H1 (cell line): ENCODE data around the gene ETV4. TPM values are rescaled to one million over a fixed set of nuclear protein-coding genes. Genes with fewer than 3 reads are reported as not detected.
A peak's percentile ranks its signal among the peaks of the same experiment; 100 is the strongest.

Experiments
- CTCF ChIA-PET: fragments of 300-600 bp; sonication (Branson Sonifier 250); formaldehyde crosslinking; loops from one replicate; lab custom pipeline; 2021; ENCODE audit not compliant: partially characterized antibody; lab: Charles Lee
- POLR2A ChIA-PET: fragments of 300-600 bp; sonication (Branson Sonifier 250); formaldehyde crosslinking; loops from one replicate; lab custom pipeline; 2021; ENCODE audit warnings: inconsistent platforms; ENCODE audit not compliant: partially characterized antibody; lab: Charles Lee
- DNase-seq, 2 experiments: peaks; one replicate each; pipeline versions ENCODE4 v3.0.0 to v3.0.0-alpha.2; 2010 to 2022; ENCODE audit warnings: low spot score in 2 of 2, low read depth in 1 of 2, mixed read lengths in 1 of 2
- FAIRE-seq: peaks from 2 replicates; lab custom pipeline; 2011; peaks lifted over from hg19 to GRCh38; lab: Jason Lieb, UNC
- H2AFZ ChIP-seq: 2 replicates; pipeline ENCODE4 v1.8.1; 2012; ENCODE audit warnings: low read length, inconsistent platforms
- H2AK5ac ChIP-seq: 2 replicates; pipeline ENCODE4 v1.6.1; 2013; ENCODE audit warnings: low read depth, low read length
- H2BK120ac ChIP-seq: replicated peaks from 2 replicates; pipeline ENCODE3; 2013; ENCODE audit warnings: low read depth, low read length, inconsistent platforms
- H2BK12ac ChIP-seq: 2 replicates; pipeline ENCODE4 v1.6.1; 2013; ENCODE audit warnings: low read depth, low read length
- H2BK15ac ChIP-seq: 2 replicates; pipeline ENCODE4 v1.6.1; 2013; ENCODE audit warnings: low read length
- H2BK20ac ChIP-seq: 2 replicates; pipeline ENCODE4 v1.6.1; 2013; ENCODE audit warnings: low read length
- H2BK5ac ChIP-seq: 2 replicates; pipeline ENCODE4 v1.6.1; 2013; ENCODE audit warnings: low read depth, low read length
- H3K14ac ChIP-seq: 2 replicates; pipeline ENCODE4 v1.6.1; 2013; ENCODE audit warnings: inconsistent platforms; ENCODE audit not compliant: insufficient read length
- H3K18ac ChIP-seq: 2 replicates; pipeline ENCODE4 v1.6.1; 2013; ENCODE audit warnings: low read length; ENCODE audit errors: extremely low read depth
- H3K23ac ChIP-seq: 2 replicates; pipeline ENCODE4 v1.6.1; 2013; ENCODE audit warnings: inconsistent platforms; ENCODE audit not compliant: insufficient read length
- H3K23me2 ChIP-seq: 2 replicates; pipeline ENCODE4 v1.6.1; 2013; ENCODE audit warnings: low read depth, low read length
- H3K27ac ChIP-seq: 2 replicates; pipeline ENCODE4 v1.6.1; 2011; ENCODE audit warnings: low read depth, low read length, inconsistent platforms
- H3K27me3 ChIP-seq, 4 experiments: replicated peaks in 1 of 4; 1 replicate in 1 of 4; 2 replicates in 3 of 4; pipeline versions ENCODE4 v1.6.1 to v1.8.1; 2011 to 2013; ENCODE audit warnings: low read length in 3 of 4, mild to moderate bottlenecking in 3 of 4, inconsistent platforms in 2 of 4, mixed read lengths in 2 of 4, moderate library complexity in 1 of 4; ENCODE audit not compliant: control insufficient read depth in 3 of 4, insufficient read depth in 3 of 4; ENCODE audit errors: extremely low read depth in 1 of 4
- H3K36me3 ChIP-seq, 4 experiments: 2 replicates each; pipeline versions ENCODE4 v1.6.1 to v1.8.1; 2011 to 2013; ENCODE audit warnings: mild to moderate bottlenecking in 4 of 4, low read length in 3 of 4, moderate library complexity in 2 of 4, control low read depth in 1 of 4, inconsistent platforms in 1 of 4; ENCODE audit not compliant: insufficient read depth in 4 of 4, control insufficient read depth in 2 of 4
- H3K4ac ChIP-seq: replicated peaks from 2 replicates; pipeline ENCODE3; 2013; ENCODE audit warnings: low read length, low read depth, mixed read lengths, inconsistent platforms; ENCODE audit not compliant: insufficient read length
- H3K4me1 ChIP-seq, 4 experiments: replicated peaks in 1 of 4; 1 replicate in 1 of 4; 2 replicates in 3 of 4; pipeline versions ENCODE4 v1.6.1 to v1.8.1; 2011 to 2013; ENCODE audit warnings: low read length in 3 of 4, inconsistent platforms in 2 of 4, mixed read lengths in 1 of 4; ENCODE audit not compliant: insufficient read depth in 4 of 4, control insufficient read depth in 3 of 4
- H3K4me2 ChIP-seq, 2 experiments: 2 replicates each; pipeline versions ENCODE4 v1.6.1 to v1.8.1; 2011 to 2013; ENCODE audit warnings: low read depth in 2 of 2, low read length in 2 of 2, control low read depth in 1 of 2, inconsistent platforms in 1 of 2, mild to moderate bottlenecking in 1 of 2; ENCODE audit not compliant: insufficient read depth in 1 of 2
- H3K4me3 ChIP-seq, 4 experiments: fragments of 200-600, 300-600 bp in 1 of 4; sonication (generic), shearing (Covaris generic), sonication (Bioruptor Twin) in 1 of 4; 2 replicates each; pipeline versions ENCODE4 v1.5.1 to v1.8.1; 2011 to 2016; ENCODE audit warnings: low read length in 4 of 4, low read depth in 3 of 4, control low read depth in 2 of 4, inconsistent platforms in 2 of 4, mild to moderate bottlenecking in 2 of 4, mixed read lengths in 1 of 4, moderate library complexity in 1 of 4; ENCODE audit not compliant: insufficient read depth in 2 of 4; ENCODE audit errors: extremely low read depth in 1 of 4
- H3K56ac ChIP-seq: replicated peaks from 2 replicates; pipeline ENCODE3; 2013; ENCODE audit warnings: low read depth, mild to moderate bottlenecking, mixed read lengths, low read length, inconsistent platforms; ENCODE audit not compliant: insufficient read length
- H3K79me1 ChIP-seq: 2 replicates; pipeline ENCODE4 v1.6.1; 2013; ENCODE audit warnings: low read depth, low read length, control low read depth
- H3K79me2 ChIP-seq, 2 experiments: 2 replicates each; pipeline versions ENCODE4 v1.6.1 to v1.8.1; 2012 to 2013; ENCODE audit warnings: low read length in 2 of 2, mild to moderate bottlenecking in 2 of 2, inconsistent platforms in 1 of 2; ENCODE audit not compliant: insufficient read depth in 2 of 2, control insufficient read depth in 1 of 2
- H3K9ac ChIP-seq, 4 experiments: replicated peaks in 1 of 4; 1 replicate in 1 of 4; 2 replicates in 3 of 4; pipeline versions ENCODE4 v1.6.1 to v1.8.1; 2011 to 2013; ENCODE audit warnings: low read depth in 3 of 4, low read length in 3 of 4, control low read depth in 2 of 4, mild to moderate bottlenecking in 2 of 4, moderate library complexity in 2 of 4, inconsistent platforms in 1 of 4; ENCODE audit errors: extremely low read depth in 1 of 4
- H3K9me3 ChIP-seq, 2 experiments: 2 replicates each; pipeline versions ENCODE4 v1.6.1 to v1.8.1; 2012 to 2013; ENCODE audit warnings: mild to moderate bottlenecking in 2 of 2, moderate library complexity in 2 of 2, control low read depth in 1 of 2, inconsistent platforms in 1 of 2, low read depth in 1 of 2, low read length in 1 of 2, mixed read lengths in 1 of 2; ENCODE audit not compliant: insufficient read depth in 2 of 2
- H4K20me1 ChIP-seq, 2 experiments: replicated peaks in 1 of 2; 2 replicates each; pipeline versions ENCODE3 to v1.8.1; 2011 to 2013; ENCODE audit warnings: inconsistent platforms in 2 of 2, low read length in 2 of 2, mild to moderate bottlenecking in 1 of 2; ENCODE audit not compliant: insufficient read depth in 2 of 2, control insufficient read depth in 1 of 2
- H4K5ac ChIP-seq: 2 replicates; pipeline ENCODE4 v1.6.1; 2013; ENCODE audit warnings: low read length, low read depth, mixed read lengths, inconsistent platforms; ENCODE audit not compliant: insufficient read length
- H4K8ac ChIP-seq: 2 replicates; pipeline ENCODE4 v1.8.0; 2013; ENCODE audit warnings: mild to moderate bottlenecking, moderate library complexity, low read length, inconsistent platforms; ENCODE audit not compliant: insufficient read depth; ENCODE audit errors: extremely low read depth
- H4K91ac ChIP-seq: replicated peaks from 2 replicates; pipeline ENCODE3; 2013; ENCODE audit warnings: low read length, mixed read lengths, inconsistent platforms; ENCODE audit not compliant: insufficient read length
- FOSL1 ChIP-seq: IDR thresholded peaks from 2 replicates; pipeline ENCODE4 v1.6.1; 2011; ENCODE audit warnings: mild to moderate bottlenecking, low read depth, low read length, moderate library complexity; ENCODE audit not compliant: insufficient read depth
- YY1 ChIP-seq: IDR thresholded peaks from 2 replicates; pipeline ENCODE4 v1.6.1; 2011; ENCODE audit warnings: low read depth, mild to moderate bottlenecking, low read length
- WGBS, 2 experiments: shearing (Covaris generic) in 1 of 2; methylation state at CpG; one replicate each; pipeline versions ENCODE4 v1.1.6 to v1.1.7; 2013 to 2015; ENCODE audit warnings: low lambda C conversion rate in 2 of 2, mixed read lengths in 2 of 2, inconsistent platforms in 1 of 2, low coverage in 1 of 2, missing lambda C conversion rate in 1 of 2; ENCODE audit not compliant: insufficient replicate concordance in 2 of 2, insufficient coverage in 1 of 2, insufficient read length in 1 of 2; ENCODE audit errors: extremely low coverage in 1 of 2, missing lambda C conversion rate in 1 of 2; 5-methylcytosine and 5-hydroxymethylcytosine counted together
- polyA plus RNA-seq, 7 experiments: library from polyadenylated mRNA; depleted of rRNA in 3 of 7; stranded (reverse) in 5 of 7; unstranded in 2 of 7; fragments of >200 nt in 5 of 7; fragments of 200-250 nt in 2 of 7; gene quantifications; 1 replicate in 5 of 7; 2 replicates in 1 of 7; 4 replicates in 1 of 7; pipeline versions ENCODE4 v1.2.1 to v1.2.3, GENCODE V29; 2011 to 2013; ENCODE audit warnings: missing spikeins in 2 of 7, mixed read lengths in 2 of 7
- total RNA-seq: library from RNA; stranded (reverse); fragmentation: NEBNext Ultra II Directional; extraction: Animal tissue kit (Norgen Biotek cat#: 25700); gene quantifications from 2 replicates; pipeline ENCODE4 v1.2.1, GENCODE V29; 2021

ETV4 gene
- total and polyA plus RNA-seq, 2 of the 8 experiments (the other 6 are each of a cell fraction or from before 2014, with no cell fraction given), result 75.2 to 143 TPM

DNA sequence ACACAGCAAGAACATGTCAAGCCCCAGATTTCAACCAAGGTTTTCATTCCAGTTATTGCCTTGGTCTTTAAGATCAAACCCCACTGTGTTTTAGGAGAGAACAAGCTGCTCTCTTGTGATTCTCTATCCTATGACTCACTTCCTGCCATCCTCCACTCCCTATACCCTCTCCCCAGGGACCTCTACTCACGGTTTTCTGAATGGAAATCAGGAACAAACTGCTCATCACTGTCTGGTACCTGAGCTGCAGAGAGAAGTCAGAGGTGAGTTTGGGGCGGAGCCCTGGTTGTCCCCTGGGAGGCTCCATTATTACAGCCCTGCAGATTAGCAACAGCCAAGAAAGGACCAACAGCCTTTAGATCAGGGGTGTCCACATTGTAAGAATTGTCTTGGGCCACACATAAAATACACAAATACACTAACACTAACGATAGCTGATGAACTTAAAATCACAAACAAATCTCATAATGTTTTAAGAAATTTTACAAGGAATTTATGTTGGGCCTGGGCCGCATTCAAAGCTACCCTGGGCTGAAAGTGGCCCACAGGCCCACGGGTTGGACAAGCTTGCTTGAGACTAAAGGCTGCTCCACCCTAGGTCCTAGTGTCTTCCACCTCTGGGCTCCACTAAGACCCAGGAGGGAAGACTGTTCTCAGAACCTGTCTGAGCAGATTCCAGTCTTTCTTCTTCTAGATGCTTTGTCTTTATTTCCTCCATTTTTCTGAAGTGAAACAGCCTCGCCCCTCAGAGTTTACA, 9.7 kb downstream of the ETV4 start:
- TF ChIP-seq FOSL1 (peak; percentile 79; the same call in 1 of the 2 replicates), YY1 (no peak)
- CTCF ChIA-PET, result interaction anchor here (0.6 to 2.0 kb wide), 6 partner anchors 16 to 137 kb away, joined by 3 to 9 read pairs (median 4); no protein-coding TSS in a partner anchor
- DNase-seq, result no peak

More for the DNA sequence above, 9.7 kb downstream of the ETV4 start:
- Histone ChIP-seq H3K18ac (no peak overlapping the region; the same call in 1 of the 2 replicates), H3K27ac (no peak overlapping the region), H3K27me3 (no peaks in the 10 kb centered on the region), H2AK5ac (no peak overlapping the region), H4K20me1 (peaks cover 2 to 10% of the 10 kb centered on the region in 2 experiments), H4K91ac (no peak overlapping the region), H4K5ac (no peak overlapping the region), H2BK20ac (no peak overlapping the region), H3K14ac (no peak overlapping the region), H3K36me3 (peaks cover 2 to 7% (median 4%) of the 10 kb centered on the region in 4 experiments; a peak in 3 of 8 replicates), H3K4me1 (peaks cover 11 to 26% (median 12%) of the 10 kb centered on the region in 4 experiments), H3K23me2 (no peaks in the 10 kb centered on the region), H2BK5ac (peak overlapping the region; percentile 35; the same call in 1 of the 2 replicates), H4K8ac (no peak overlapping the region), H2BK15ac (peak overlapping the region; percentile 29; the same call in 1 of the 2 replicates), H2BK120ac (no peak overlapping the region), H3K4ac (no peak overlapping the region), H3K4me3 (no peak overlapping the region), H2BK12ac (no peak overlapping the region), H2AFZ (no peak overlapping the region), H3K4me2 (no peak overlapping the region), H3K9ac (no peak overlapping the region), H3K79me1 (no peaks in the 10 kb centered on the region; the same call in none of the 2 replicates), H3K79me2 (peaks cover 3 to 32% of the 10 kb centered on the region in 2 experiments; a peak in 3 of 4 replicates), H3K56ac (no peak overlapping the region), H3K23ac (no peak overlapping the region), H3K9me3 (no peaks in the 10 kb centered on the region)
- 75% methylated on average over 6 of the region's 6 CpGs; no CpG with 5 or more reads in 1 of the 2 experiments for WGBS, 2 experiments
- POLR2A ChIA-PET, result interaction anchor here (0.6 to 12.8 kb wide), 9 partner anchors 8 to 533 kb away, joined by 3 to 345 read pairs (median 4); partner anchors contain the start of gene ETV4
- no peak for FAIRE-seq
